ENCODE data around the gene MAB21L4.

Gene MAB21L4

DNA sequence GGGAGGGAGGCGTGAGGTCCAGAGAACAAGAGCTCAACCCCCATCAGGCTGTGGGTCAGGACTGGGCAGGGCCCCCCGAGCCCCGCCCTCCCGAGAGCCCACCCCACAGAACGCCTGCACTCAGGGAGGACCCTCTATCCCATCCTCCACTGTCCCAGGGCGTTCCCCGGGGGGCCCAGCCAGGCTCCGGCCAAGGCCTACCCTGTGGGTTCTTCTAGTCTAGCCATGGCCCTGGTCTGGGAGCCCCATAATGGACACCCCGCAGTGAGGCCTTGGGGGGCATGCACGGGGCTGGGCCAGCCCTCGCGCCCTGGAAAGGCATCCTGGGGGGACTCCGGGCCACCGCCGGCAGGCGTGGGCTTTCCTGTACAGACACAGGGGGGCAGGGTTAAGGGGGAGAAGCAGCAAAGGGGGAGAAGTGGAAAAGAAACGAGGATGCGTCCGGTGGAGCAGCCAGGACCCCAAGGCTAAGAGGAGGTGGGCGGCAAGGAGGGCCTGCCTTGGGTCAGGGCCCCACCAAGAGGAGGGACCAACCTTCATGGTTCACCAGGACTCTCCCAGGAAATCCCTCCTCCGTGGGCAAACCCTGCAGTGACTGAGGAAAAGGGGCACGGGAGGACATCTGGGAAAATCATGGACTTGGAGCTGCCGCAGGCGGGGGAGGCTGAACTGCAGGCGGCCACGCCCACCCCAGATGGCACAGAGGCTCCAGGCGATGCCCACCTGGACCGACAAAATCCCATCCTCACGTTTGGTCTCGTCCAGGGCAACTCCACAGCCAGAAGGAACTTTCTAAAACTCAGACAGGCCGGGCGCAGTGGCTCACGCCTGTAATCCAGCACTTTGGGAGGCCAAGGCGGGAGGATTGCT, 7.5 kb upstream of the MAB21L4 start:
- Histone ChIP-seq H3K27me3 (ENCODE audit: insufficient read depth, low read depth) (peaks cover 29% of the 10 kb centered on the region; the same call in 1 of the 2 replicates), H2AFZ (ENCODE audit: low read depth) (no peak overlapping the region), H3K36me3 (ENCODE audit: insufficient read depth) (no peaks in the 10 kb centered on the region), H3K27ac (no peak overlapping the region), H3K4me3 (IDR thresholded peaks at IDR 0.05; ENCODE audit: insufficient read depth, low read depth, low read length) (no peak overlapping the region), H4K20me1 (ENCODE audit: insufficient read depth) (no peaks in the 10 kb centered on the region), H3K9ac (no peak overlapping the region), H3K4me1 (ENCODE audit: low read depth, poor library complexity, severe bottlenecking) (no peaks in the 10 kb centered on the region), H3K79me2 (ENCODE audit: insufficient read depth, low read depth) (no peaks in the 10 kb centered on the region), H3K4me2 (no peak overlapping the region)
- TF ChIP-seq, protein P1, sequence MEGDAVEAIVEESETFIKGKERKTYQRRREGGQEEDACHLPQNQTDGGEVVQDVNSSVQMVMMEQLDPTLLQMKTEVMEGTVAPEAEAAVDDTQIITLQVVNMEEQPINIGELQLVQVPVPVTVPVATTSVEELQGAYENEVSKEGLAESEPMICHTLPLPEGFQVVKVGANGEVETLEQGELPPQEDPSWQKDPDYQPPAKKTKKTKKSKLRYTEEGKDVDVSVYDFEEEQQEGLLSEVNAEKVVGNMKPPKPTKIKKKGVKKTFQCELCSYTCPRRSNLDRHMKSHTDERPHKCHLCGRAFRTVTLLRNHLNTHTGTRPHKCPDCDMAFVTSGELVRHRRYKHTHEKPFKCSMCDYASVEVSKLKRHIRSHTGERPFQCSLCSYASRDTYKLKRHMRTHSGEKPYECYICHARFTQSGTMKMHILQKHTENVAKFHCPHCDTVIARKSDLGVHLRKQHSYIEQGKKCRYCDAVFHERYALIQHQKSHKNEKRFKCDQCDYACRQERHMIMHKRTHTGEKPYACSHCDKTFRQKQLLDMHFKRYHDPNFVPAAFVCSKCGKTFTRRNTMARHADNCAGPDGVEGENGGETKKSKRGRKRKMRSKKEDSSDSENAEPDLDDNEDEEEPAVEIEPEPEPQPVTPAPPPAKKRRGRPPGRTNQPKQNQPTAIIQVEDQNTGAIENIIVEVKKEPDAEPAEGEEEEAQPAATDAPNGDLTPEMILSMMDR (conservative IDR thresholded peaks at IDR 0.05; ENCODE audit: low read depth, low read length), result no peak

DNA sequence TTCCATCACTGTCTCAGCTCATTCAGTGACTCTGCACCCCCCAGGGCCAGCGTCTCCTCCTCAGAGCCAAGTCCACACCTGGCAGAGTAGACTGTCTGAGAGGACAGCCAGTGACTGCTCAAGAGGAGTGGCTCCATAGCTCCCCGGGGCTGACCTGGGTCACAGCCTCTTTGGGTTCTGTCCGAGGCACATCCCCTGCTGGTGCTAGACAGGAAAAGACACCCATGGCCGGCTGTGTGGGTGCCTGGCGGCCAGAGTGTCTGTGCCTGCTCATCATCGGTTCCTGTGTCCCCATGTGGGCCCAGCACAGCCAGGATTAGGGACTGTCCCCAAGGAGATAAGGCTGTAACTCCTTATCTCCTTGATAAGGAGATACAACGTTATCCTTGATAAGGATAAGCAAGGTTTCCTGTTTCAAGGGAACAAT, 6.7 kb upstream of the MAB21L4 start:
- no peaks in the 10 kb centered on the region for H3K36me3 ChIP-seq (ENCODE audit: insufficient read depth)
- H3K27me3 ChIP-seq (ENCODE audit: insufficient read depth, low read depth), result peaks cover 29% of the 10 kb centered on the region; the same call in 1 of the 2 replicates
- TF ChIP-seq, protein P1 (conservative IDR thresholded peaks at IDR 0.05; ENCODE audit: low read depth, low read length), result no peak
- H2AFZ ChIP-seq (ENCODE audit: low read depth), result no peak overlapping the region
- H3K79me2 ChIP-seq (ENCODE audit: insufficient read depth, low read depth), result no peaks in the 10 kb centered on the region
- H3K4me1 ChIP-seq (ENCODE audit: low read depth, poor library complexity, severe bottlenecking), result no peaks in the 10 kb centered on the region
- no peak overlapping the region for H3K27ac ChIP-seq
- no peaks in the 10 kb centered on the region for H4K20me1 ChIP-seq (ENCODE audit: insufficient read depth)
- H3K4me3 ChIP-seq (IDR thresholded peaks at IDR 0.05; ENCODE audit: insufficient read depth, low read depth, low read length), result no peak overlapping the region
- H3K4me2 ChIP-seq, result no peak overlapping the region
- H3K9ac ChIP-seq, result no peak overlapping the region

GRCh38 chr2:240901986-240902614, 6.1 kb upstream of the MAB21L4 start:
- no peaks in the 10 kb centered on the region for H3K79me2 ChIP-seq (ENCODE audit: insufficient read depth, low read depth)
- H3K9ac ChIP-seq, result no peak overlapping the region
- H3K4me1 ChIP-seq (ENCODE audit: low read depth, poor library complexity, severe bottlenecking), result no peaks in the 10 kb centered on the region
- no peak overlapping the region for H3K4me2 ChIP-seq
- peaks cover 26% of the 10 kb centered on the region; the same call in 1 of the 2 replicates for H3K27me3 ChIP-seq (ENCODE audit: insufficient read depth, low read depth)
- no peak overlapping the region for H2AFZ ChIP-seq (ENCODE audit: low read depth)
- TF ChIP-seq, protein P1 (conservative IDR thresholded peaks at IDR 0.05; ENCODE audit: low read depth, low read length), result no peak
- no peak overlapping the region for H3K27ac ChIP-seq
- H3K4me3 ChIP-seq (IDR thresholded peaks at IDR 0.05; ENCODE audit: insufficient read depth, low read depth, low read length), result no peak overlapping the region
- H4K20me1 ChIP-seq (ENCODE audit: insufficient read depth), result no peaks in the 10 kb centered on the region
- no peaks in the 10 kb centered on the region for H3K36me3 ChIP-seq (ENCODE audit: insufficient read depth)

DNA sequence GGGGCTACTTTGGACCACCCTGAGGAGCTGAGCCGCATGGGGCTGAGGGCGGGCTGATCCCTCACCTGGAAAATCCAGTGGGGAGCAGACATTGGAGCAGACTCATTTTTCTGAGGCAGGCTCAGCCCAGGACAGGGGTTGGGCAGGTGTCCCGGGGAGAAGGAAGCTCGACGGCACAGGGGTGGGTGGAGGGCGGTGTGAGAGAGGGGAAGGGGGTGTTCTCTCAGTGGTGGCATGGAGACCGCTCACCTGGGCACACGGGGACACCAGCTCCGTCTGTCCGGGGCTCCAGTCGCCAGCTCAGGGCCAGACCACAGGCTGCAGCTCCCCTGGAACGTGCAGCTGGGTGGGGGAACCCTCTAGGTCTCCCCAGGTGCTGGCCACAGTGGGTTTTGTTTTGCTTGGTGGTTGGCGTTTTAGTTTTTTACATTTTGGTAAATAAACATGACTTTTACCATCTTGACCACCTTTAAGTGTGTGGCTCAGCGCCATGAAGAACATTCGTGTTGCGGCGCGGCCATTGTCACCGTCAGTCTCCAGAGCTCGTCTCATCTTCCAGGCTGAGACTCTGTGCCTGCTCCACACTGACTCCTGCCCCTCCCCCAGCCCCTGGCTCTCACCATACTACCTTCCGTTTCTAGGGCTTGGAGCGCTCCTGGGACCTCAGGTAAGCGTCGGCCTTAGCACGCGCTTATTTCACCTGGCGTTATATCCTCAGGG, 4.3 kb upstream of the MAB21L4 start:
- Histone ChIP-seq H3K4me3 (IDR thresholded peaks at IDR 0.05; ENCODE audit: insufficient read depth, low read depth, low read length) (no peak overlapping the region), H3K9ac (no peak overlapping the region), H3K4me2 (no peak overlapping the region), H3K36me3 (ENCODE audit: insufficient read depth) (no peaks in the 10 kb centered on the region), H3K27me3 (ENCODE audit: insufficient read depth, low read depth) (peaks cover 18% of the 10 kb centered on the region; the same call in 1 of the 2 replicates), H2AFZ (ENCODE audit: low read depth) (no peak overlapping the region), H3K27ac (no peak overlapping the region), H3K4me1 (ENCODE audit: low read depth, poor library complexity, severe bottlenecking) (no peaks in the 10 kb centered on the region), H4K20me1 (ENCODE audit: insufficient read depth) (no peaks in the 10 kb centered on the region), H3K79me2 (ENCODE audit: insufficient read depth, low read depth) (no peaks in the 10 kb centered on the region)
- TF ChIP-seq, protein P1 (conservative IDR thresholded peaks at IDR 0.05; ENCODE audit: low read depth, low read length), result no peak

All from KMS-11 (cell line).